HUDEP-2 (cell line): ENCODE measurements around the gene THAP8.
A peak's percentile ranks its signal among the peaks of the same experiment; 100 is the strongest.

Experiments
- DNase-seq, 76 experiments: peaks; one replicate each; lab custom pipeline; 2025; ENCODE audit not compliant: unreplicated experiment in 76 of 76; lab: John Stamatoyannopoulos, UW

The THAP8 gene, protein sequence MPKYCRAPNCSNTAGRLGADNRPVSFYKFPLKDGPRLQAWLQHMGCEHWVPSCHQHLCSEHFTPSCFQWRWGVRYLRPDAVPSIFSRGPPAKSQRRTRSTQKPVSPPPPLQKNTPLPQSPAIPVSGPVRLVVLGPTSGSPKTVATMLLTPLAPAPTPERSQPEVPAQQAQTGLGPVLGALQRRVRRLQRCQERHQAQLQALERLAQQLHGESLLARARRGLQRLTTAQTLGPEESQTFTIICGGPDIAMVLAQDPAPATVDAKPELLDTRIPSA

DNA sequence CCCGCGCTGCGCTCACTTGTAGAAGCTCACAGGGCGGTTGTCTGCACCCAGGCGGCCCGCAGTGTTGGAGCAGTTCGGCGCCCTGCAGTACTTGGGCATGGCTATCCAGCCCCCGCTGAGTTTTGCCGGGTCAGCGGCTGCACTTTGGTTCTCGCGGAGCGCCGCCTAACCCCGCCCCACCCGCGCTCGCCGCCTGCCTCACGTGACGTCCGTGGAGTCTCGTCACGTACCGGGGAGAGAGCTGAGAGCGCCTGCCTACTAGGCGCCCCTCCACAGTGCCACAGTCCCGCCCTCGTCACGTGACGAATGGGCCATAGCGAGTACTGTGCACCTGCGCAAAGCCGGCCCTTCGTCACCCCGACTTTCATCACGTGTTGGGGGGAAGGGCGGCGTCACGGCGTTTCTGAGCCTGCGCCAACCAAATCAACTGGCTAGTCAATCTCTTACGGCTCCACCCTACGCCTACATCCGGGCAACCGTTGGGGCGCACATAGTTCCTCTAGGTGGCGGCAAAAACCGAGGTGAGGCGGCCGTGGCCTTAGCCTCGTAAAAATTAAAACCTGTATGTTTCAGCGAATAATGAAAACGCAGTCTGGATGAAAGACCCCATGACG, at the start of gene THAP8:
THAP8 (minus strand) TSS at position 167 of the 614 bp plus-strand sequence; CDS start at position 99, 68 bp downstream.
- DNase-seq: peak; percentile 95 to 100 (median 100)

DNA sequence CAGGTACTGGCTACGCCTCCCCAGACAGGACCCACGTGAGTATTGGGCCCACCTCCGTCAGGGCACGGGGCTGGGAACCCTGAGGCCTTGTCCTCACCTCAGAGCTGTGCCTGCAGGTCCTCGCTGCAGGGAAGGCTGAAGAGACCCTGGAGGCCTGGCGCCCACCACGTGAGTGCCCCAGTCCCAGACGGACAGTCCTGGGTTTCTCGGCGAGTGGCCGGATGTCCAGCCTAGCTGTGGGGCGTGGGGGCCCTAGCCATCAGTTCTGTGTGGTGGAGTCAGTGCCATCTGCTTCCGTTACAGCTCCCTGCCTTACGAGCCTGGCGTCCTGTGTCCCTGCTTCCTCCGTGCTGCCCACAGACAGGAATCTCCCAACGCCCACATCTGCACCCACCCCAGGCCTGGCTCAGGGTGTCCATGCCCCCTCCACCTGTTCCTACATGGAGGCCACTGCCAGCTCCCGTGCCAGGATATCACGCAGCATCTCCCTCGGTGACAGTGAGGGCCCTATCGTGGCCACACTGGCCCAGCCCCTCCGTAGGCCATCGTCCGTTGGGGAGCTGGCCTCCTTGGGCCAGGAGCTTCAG, 49.0 kb upstream of the THAP8 start:
- no peak for DNase-seq

DNA sequence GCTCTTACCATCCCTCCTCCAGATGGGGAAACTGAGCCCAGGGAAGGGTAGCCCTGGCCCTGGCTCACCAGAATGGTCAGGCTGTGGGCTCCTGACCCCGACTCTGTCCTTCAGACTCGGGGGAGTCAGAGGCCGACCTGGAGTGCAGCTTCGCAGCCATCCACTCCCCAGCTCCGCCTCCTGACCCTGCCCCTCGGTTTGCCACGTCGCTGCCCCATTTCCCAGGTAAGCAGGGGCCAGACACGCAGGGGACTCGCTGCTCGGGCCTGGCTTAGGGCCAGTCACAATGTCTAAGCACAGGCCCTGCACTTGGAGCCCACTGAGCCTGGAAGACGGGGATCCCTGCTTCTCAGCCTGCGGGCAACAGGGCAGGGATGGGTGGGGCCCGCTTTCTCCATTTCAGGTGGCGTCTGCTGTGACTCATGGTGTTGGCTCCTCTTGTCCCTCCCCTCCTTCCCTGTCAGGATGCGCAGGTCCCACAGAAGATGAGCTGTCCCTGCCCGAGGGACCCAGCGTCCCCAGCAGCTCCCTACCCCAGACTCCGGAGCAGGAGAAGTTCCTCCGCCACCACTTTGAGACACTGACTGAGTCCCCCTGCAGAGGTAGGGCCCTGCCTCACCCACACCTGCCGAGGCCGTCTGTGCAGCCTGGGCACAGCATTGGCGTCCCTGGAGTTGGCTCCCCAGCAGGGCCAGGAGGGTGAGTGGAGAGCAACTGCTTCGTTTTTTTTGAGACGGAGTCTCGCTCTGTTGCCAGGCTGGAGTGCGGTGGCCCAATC, 47.7 kb upstream of the THAP8 start:
- no peak for DNase-seq

DNA sequence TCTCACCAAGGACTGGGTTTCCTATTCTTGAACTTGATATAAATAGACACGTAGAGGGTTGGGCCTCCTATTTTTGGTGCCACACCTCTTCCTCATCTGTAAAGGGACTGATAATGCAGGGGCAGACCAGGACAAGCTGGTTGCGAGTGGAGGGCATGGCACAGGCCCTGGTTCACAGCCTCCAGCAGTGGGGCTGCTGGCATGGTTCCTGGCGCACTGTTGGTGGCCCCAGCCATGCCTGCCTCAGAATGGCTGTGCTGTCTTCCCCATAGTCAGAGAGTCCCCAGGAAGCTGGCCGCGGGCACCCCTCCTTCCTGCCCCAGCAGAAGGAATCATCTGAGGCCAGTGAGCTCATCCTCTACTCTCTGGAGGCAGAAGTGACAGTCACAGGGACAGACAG, 46.4 kb upstream of the THAP8 start:
- DNase-seq: peak in 73 of 76 experiments; percentile 20 to 93 (median 79)

DNA sequence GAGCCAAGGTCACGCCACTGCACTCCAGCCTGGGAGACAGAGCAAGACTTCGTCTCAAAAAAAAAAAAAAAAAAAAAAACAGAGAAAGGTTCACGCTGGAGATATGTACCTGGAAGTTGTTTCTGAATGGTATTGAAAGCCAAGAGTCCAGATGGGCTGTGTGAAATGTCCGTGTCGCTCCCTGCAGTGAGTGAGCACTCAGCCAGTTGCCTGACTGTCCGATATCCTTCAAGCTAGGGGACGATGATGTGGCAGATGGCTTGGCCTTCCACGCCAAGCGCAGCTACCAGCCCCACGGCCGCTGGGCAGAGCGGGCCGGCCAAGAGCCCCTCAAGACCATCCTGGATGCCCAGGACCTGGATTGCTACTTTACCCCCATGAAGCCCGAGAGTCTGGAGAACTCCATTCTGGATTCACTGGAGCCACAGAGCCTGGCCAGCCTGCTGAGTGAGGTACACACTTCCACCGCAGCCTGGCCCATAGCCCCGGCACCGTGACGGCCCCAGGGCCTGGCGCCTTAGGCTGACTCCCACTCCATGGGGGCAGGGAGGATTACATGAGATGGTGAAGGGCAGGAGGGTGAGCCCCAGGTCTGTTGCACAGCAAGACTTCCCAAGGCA, 45.2 kb upstream of the THAP8 start:
- no peak for DNase-seq

DNA sequence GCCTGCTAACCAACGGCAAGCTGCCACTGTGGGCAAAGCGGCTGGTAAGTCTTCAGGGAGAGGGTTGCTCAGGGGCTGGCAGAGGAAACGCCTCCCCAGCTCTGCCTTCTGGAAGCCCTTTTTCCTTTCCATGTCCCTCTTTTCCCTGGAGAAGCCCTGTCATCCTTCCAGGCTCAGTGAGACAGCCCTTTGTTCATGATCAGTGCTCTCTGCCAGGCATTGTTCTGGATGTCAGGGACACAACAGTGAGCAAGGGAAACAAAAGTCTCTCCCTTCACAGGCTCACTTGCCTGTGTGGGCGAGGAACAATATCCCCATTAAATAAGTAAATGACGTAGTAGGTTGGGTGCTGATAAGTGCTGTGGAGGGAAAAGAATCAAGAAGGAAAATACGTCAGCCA, 43.0 kb upstream of the THAP8 start:
- DNase-seq: no peak

DNA sequence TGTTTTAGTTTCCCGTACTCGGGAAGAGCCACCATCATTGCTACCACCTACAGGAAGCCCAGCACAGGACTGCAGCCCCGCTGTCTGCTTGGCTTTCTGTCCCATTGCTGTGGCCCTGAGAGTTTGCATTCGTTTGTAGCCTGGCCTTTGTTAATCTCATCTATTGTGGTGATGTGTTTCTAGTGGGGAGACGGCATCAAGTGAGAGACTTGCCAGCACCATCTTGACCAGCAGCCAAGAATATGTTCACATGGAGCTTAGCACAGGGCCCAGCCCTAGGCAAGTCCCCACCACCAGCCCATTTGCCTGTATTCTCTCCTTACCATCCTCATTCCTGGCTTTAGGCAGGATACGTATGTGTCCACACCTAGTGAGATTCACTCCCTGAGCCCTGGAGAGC, 39.6 kb upstream of the THAP8 start:
- peak in 7 of 76 experiments; percentile 7 to 34 (median 16) for DNase-seq

DNA sequence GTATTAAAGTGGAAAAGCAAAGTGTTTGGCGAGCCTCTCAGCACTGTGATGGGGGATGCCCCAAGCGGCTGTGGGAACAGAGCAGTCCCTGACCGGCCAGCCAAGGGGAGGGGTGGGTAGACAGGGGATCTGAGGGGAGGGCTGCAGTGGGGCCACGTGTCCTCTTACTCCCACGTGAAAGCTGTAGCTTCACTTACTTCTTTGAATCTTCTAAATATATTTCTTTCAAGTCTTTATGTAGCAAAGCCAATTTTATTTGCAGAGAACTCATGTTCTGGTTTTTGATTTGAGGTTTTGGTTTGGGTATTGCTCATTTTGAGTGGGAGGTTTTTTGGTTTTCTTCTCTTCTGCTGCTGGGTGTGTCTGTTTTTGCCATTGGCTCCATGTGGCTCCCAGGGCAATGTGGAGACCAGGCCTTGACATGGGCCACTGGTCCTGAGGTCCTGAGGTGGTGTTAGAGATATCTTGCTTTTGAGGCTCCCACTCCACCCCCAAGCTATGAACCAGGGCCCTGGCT, 39.1 kb upstream of the THAP8 start:
- DNase-seq: no peak

DNA sequence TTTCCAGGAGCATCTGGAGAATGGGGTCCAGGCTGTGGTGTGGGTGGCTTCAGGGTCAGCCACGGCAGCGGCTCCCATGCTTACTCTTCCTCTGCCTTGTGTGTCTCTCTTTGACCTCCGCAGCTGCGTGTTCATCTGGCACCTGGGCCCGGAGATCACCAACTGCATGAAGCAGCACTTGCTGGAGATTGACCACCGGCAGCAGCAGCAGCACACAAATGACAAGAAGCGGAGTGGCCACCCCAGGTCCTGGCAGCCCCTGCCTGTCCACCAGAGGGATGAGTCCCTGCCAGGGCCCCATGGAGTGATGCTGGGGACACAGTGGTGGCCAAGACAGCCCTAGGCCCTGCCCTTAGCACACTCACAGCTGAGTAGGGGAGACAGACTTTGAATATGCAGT, 38.5 kb upstream of the THAP8 start:
- DNase-seq: no peak

DNA sequence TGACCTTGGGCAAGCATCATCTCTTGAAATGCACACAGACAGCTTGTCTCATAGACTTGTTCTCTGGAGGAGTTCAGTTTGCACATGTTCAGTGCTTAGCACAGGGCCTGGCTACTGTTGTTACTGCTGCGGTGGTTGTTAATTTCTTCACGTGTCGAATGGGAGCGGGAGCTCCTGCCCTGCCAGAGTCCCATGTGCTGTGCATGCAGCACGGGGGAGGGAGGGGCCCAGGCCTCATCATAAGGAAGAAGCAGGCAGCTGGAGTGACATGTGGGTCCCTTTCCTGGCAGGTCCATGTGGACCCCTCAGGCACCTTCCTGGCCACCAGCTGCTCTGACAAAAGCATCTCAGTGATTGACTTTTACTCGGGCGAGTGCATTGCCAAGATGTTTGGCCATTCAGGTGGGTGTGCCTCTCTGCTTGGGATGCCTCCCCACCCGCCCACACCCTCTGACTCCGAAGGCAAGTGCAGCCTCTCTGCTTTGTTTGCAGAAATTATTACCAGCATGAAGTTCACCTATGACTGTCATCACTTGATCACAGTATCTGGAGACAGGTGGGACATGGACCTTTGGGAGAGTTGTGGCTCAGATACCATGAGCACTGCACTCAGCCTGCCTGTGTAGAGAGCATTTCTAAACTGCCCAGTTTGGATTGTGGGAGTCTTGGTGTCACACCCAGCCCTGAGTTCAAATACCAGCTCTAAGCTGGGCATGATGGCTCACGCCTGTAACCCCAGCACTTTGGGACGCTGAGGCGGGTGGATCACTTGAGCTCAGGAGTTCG, 37.0 kb upstream of the THAP8 start:
- peak in 3 of 76 experiments; percentile 7 to 16 (median 10) for DNase-seq

DNA sequence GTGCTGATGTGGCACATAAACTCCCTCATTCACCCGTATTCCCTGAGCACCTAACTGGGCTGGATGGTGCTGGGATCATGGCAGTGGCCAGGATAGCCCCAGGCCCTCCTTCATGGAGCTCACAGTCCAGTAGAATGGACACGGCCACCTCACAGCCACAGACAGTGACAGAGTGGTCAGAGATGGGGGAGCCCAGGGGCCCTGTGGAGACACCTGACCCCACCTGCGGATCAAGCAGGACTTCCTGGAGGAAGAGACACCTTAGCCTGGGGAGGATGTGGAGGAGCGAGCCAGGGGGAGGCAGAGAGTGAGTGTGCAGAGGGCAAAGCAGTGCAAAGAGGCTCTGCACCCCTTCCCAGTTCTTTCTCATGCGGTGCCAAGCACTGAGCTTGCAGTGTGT, 35.8 kb upstream of the THAP8 start:
- DNase-seq: no peak

DNA sequence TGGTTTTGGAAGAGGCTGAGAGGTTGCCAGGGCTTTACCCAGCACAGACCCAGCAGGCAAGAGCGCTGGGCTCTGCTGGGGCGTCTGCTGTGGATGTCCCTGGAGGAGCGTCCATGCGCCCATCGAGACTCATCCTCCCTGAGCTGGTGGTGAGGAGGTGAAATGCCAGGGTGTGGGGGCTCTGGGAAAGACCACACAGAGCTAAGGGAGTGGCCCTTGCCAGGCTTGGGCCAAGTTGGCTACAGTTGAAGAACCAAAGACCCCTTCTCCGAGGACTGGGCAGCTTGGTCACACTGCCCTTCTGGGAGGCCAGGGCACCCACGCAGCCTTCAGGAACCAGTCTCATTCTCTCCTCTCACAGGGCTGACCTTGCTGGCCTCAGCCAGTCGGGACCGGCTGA, 32.2 kb upstream of the THAP8 start:
- no peak for DNase-seq

DNA sequence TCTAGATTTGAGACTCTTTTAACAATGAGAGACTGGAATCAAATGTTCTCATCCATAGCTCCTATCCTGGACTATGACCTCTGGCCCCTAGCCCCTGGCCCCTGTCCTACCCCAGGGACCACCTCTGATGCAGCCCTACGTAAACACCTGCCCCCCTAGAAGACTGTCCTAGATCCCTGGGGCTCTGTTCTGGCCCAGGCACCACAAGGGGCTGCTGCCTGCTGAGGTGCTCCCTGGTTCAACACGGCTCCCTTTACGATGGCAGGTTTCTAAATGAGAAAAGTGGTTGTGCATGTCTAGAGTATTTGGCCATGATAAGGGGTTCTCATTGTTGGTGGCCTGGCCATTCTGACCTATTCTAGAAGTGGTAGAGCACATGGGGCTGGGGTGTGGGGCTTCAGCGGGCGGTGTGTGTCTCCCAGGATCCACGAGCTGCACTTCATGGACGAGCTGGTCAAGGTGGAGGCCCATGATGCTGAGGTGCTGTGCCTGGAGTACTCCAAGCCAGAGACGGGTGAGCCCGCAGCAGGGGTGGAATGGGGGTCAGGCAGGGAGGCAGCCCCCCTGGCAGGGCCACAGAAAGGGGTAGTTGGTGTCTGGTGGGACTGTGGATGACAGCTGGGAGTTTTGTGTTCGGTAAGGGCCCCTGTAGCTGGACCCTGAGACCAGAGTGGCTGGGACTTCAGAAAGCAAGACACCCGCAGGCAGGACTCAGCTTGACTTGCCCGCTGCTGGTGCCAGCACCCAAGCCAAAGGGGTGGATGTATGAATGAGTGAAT, 30.3 kb upstream of the THAP8 start:
- no peak for DNase-seq

DNA sequence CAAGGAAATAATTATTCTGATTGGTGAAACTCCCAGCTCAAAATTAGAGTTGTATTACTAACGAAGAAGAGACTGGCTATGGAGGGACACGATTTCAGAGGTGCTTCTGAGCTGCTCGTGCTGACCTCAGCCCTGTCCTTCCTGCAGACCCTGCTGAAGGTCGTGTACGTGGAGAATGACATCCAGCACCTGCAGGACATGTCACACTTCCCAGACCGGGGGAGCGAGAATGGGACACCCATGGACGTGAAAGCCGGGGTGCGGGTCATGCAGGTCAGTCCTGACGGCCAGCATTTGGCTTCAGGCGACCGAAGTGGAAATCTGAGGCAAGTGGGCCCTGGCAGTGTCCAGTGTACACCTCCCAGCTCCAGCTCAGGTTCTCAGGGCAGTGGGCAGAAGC, 28.8 kb upstream of the THAP8 start:
- no peak for DNase-seq

DNA sequence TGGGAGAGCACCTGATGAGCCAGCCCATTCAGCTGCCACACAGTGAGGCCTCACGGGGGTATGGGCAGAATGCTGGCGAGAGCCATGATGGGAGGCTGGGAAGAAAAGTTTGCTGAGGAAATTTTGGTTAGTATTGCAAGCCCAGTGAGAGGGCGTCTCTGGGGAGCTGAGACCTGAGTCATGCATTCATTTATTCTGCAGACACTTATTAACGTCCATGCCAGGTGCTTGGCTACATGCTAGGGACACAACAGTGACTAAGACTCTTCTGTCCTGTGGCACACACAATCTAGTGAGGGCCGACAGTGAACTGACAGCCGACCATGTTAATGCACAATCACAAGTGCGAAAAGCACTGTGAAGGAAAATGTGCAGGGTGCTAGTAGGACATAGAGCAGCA, 27.8 kb upstream of the THAP8 start:
- no peak for DNase-seq

DNA sequence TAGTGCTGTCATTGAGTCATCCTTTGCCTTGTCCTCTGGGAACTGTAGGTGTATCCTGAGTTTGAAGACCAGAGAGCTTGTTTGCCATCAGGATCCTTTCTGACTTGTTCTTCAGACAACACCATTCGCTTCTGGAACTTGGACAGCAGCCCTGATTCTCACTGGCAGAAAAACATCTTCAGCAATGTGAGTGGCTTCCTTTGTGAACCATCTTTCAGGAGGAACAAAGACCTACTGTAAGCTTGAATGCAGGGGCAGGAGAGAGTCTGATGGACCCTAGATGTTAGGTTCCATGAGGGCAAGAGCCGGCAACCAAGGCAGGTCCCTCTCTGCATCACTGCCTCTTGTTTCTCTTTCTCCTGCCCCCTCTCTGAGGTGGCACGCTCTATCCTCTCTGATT, 27.3 kb upstream of the THAP8 start:
- DNase-seq: no peak

DNA sequence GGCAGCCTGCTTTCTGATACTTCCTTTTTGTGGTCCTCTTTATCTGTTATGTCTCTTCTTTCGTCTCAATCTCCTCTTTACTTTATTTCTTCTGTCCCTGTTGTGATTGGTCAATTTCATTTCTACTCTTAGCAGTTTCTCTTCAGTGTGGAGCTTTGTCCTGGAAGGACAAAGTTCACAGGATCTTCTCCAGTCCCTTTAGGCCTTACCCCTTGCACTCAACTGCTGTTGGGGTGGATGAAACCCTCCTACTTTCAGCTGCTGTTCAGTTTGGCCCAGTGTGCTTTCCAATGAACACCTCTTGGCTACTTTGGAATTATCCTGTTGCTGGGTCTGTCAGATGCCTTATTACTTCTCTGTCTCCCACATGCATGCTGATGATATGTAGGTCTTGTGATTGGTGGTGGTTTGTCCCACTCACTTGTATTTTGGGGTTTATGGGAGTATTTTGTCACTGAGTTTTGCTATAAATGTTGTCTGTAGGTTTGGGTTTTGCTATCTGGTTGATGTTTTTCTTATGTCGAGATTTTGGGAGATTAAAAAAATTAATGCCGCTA, 25.4 kb upstream of the THAP8 start:
- DNase-seq: no peak

DNA sequence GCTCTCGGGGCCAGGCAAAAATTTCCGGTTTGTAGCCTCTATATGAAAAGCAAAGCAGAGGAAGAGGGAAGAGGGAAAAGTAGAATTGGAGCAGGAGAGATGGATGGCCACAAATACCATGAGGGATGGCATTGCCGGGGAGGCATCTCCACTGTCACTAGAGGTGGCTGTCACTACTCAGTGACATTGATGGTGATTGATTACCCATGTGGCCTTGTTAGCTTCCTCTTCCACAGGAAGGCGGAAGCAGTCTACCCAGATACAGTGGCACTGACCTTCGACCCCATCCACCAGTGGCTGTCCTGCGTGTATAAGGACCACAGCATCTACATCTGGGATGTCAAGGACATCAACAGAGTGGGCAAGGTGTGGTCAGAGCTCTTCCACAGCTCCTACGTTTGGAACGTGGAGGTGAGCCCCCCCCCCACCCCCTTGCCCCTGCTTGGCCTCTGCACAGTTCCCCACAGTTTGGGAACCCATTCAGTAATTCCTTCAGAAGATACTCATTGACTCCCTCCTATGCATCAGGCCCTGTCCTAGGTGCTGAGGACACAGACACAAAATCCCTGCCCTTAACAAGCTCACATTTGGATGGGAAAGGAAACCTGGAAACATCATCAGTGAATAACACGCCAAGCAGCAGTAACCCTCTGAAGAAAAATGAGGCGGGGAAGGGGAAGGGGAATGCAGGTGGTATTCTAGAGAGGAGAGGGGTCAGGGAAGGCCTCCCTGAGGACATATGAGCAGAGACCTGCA, 19.2 kb upstream of the THAP8 start:
- no peak for DNase-seq
